Activated CD8-positive, alpha-beta memory T cell treated with anti-CD3 and anti-CD28 coated beads for 4 hours (primary cell): Measurements from ENCODE around the gene TMEM69.
"Not testable (repeated sequence)": the region's sequence is repeated elsewhere in the genome, so short reads cannot be mapped to it uniquely, and the experiment has no call there.

ENCODE experiments used
- DNase-seq, 2 donors: peaks; one replicate each; pipeline ENCODE4 v3.0.0-alpha.2; 2020; ENCODE audit warnings: low read depth in 2 of 2

Gene TMEM69

GRCh38 chr1:45687754-45688740 is at the start of gene TMEM69:
TSS of gene TMEM69 (plus strand) at chr1:45688181. CDS start at chr1:45691069, 2,888 bp downstream.
- peak; percentile 50 to 61 for DNase-seq

GRCh38 chr1:45640293-45640692 is 47.7 kb upstream of the TMEM69 start:
- DNase-seq, result no peak

- no peak for DNase-seq
Measured at GRCh38 chr1:45643321-45643720, 44.7 kb upstream of the TMEM69 start.

GRCh38 chr1:45643978-45644377 is 44.0 kb upstream of the TMEM69 start:
- DNase-seq, result no peak

GRCh38 chr1:45644661-45645060 is 43.3 kb upstream of the TMEM69 start:
- DNase-seq, result no peak

- no peak for DNase-seq
Measured at GRCh38 chr1:45647248-45648021, 40.5 kb upstream of the TMEM69 start.

GRCh38 chr1:45654540-45655280 is 33.3 kb upstream of the TMEM69 start:
- DNase-seq, result no peak

GRCh38 chr1:45656573-45657226 is 31.3 kb upstream of the TMEM69 start:
- DNase-seq, result no peak

GRCh38 chr1:45658171-45658570 is 29.8 kb upstream of the TMEM69 start:
- no peak for DNase-seq

- no peak for DNase-seq
Measured at GRCh38 chr1:45659222-45659621, 28.8 kb upstream of the TMEM69 start.

- DNase-seq, result no peak
Measured at GRCh38 chr1:45660336-45660735, 27.6 kb upstream of the TMEM69 start.

- DNase-seq, result no peak
Measured at GRCh38 chr1:45666836-45667235, 21.1 kb upstream of the TMEM69 start.

- no peak for DNase-seq
Measured at GRCh38 chr1:45667321-45668111, 20.5 kb upstream of the TMEM69 start.

- DNase-seq, result no peak
Measured at GRCh38 chr1:45668526-45668925, 19.5 kb upstream of the TMEM69 start.

GRCh38 chr1:45669379-45669778 is 18.6 kb upstream of the TMEM69 start:
- DNase-seq, result no peak

GRCh38 chr1:45669859-45670655 is 17.9 kb upstream of the TMEM69 start:
- DNase-seq, result no peak

- DNase-seq, result no peak
Measured at GRCh38 chr1:45673956-45674355, 14.0 kb upstream of the TMEM69 start.

- DNase-seq, result no peak
Measured at GRCh38 chr1:45674478-45674877, 13.5 kb upstream of the TMEM69 start.

- not testable (repeated sequence) for DNase-seq
Measured at GRCh38 chr1:45676553-45676952, 11.4 kb upstream of the TMEM69 start.

GRCh38 chr1:45677751-45678245 is 10.2 kb upstream of the TMEM69 start:
- DNase-seq, result no peak
